Fibroblast of villous mesenchyme (primary cell): Measurements from ENCODE around the gene SLC35G2. TPM values are rescaled to one million over a fixed set of nuclear protein-coding genes. Genes with fewer than 3 reads are reported as not detected.

ENCODE experiments used
- DNase-seq: peaks from one replicate; pipeline ENCODE4 v3.0.0-alpha.2; 2010; ENCODE audit warnings: low read depth
- H3K4me3 ChIP-seq: 2 replicates; pipeline ENCODE4 v1.5.1; 2011; ENCODE audit warnings: low read depth, mild to moderate bottlenecking, low read length
- total RNA-seq: library from RNA; depleted of rRNA; stranded (reverse); fragments of >200 nt; gene quantifications from 2 replicates; pipeline ENCODE4 v1.2.3, GENCODE V29; 2012
- TF ChIP-seq, protein P1 (sequence below): IDR thresholded peaks from 2 replicates; pipeline ENCODE4 v1.5.1; 2012; ENCODE audit warnings: low read depth, mild to moderate bottlenecking, low read length; ENCODE audit not compliant: insufficient read depth

SLC35G2 gene
- total RNA-seq, 1 donor, result 17.3 TPM

DNA sequence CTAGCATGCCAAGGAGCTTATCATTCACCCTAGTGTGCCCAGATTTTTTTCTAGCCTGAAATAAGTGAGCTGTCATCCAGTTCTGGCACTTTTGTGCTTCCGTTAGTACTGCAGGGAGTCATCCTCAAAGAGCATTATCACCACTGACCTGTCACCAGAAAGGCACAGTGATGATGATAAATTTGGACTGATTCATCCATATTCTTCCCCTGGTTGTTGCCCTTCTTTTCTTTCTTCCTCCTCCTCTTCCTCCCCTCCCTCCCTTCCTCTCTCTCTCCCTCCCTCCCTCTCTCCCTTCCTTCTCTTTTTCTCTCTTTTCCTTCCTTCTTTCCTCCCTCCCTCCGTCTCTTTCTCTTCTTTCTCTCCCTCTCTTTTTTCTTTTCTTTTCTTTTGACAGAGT lies 21.3 kb downstream of the SLC35G2 start:
- no peak overlapping the region for H3K4me3 ChIP-seq
- TF ChIP-seq, protein P1, sequence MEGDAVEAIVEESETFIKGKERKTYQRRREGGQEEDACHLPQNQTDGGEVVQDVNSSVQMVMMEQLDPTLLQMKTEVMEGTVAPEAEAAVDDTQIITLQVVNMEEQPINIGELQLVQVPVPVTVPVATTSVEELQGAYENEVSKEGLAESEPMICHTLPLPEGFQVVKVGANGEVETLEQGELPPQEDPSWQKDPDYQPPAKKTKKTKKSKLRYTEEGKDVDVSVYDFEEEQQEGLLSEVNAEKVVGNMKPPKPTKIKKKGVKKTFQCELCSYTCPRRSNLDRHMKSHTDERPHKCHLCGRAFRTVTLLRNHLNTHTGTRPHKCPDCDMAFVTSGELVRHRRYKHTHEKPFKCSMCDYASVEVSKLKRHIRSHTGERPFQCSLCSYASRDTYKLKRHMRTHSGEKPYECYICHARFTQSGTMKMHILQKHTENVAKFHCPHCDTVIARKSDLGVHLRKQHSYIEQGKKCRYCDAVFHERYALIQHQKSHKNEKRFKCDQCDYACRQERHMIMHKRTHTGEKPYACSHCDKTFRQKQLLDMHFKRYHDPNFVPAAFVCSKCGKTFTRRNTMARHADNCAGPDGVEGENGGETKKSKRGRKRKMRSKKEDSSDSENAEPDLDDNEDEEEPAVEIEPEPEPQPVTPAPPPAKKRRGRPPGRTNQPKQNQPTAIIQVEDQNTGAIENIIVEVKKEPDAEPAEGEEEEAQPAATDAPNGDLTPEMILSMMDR, result no peak
- no peak for DNase-seq

DNA sequence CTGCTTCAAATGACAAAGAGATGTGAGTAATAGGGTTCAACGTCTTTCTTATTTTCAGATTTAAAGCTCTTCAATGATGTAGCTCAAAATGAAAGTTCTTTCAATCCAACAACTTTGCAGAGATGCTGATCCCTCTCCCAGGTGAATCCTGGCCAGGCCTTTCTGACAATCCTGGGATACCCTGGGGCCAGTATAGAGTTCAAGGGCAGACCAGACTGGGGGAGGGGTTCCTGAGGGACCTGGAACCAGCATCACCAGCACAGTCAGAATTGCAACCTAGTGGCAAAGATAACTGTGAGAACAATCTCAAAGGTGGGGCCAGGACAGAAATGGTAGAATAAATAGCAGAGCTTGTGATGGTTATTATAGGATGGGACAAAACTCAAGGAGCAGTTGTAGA lies 23.4 kb downstream of the SLC35G2 start:
- no peak overlapping the region for H3K4me3 ChIP-seq
- TF ChIP-seq, protein P1, result no peak
- no peak for DNase-seq

DNA sequence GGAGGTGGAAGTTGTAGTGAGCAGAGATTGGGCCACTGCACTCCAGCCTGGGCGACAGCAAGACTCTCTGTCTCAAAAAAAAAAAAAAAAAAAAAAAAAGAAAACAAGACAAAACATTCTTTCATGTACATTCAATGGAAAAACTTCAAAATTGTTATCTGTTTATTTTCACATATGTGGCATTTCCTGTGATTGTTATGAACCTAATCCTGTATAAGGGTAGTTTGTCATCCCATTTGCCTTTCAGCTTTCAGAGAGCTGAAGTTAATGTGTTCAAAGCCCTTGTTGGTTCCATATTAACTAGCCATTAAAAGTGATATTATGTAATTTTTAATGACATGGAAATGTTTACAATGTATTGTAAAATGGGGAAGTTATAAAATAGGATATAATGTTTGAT lies 25.8 kb downstream of the SLC35G2 start:
- DNase-seq, result no peak
- TF ChIP-seq, protein P1, result no peak
- no peak overlapping the region for H3K4me3 ChIP-seq

DNA sequence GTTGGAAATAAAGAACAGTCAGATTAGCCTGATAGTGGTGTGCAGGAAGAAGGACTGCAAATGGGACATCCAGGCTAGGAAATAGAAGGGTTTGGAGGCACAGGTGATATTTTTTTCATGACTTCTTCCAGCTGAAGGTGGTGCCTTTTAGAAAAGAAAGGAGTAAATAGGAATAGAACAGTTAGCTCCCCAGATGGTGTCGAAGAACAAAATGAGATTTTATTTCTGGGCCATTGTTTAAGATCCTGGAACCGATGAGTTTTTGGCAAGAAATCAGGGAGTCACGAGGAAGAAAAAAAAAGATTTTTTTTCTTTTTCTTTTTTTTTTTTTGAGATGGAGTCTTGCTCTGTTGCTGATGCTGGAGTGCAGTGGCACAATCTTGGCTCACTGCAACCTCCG lies 33.3 kb downstream of the SLC35G2 start:
- DNase-seq, result no peak
- TF ChIP-seq, protein P1, result no peak
- no peak overlapping the region for H3K4me3 ChIP-seq

DNA sequence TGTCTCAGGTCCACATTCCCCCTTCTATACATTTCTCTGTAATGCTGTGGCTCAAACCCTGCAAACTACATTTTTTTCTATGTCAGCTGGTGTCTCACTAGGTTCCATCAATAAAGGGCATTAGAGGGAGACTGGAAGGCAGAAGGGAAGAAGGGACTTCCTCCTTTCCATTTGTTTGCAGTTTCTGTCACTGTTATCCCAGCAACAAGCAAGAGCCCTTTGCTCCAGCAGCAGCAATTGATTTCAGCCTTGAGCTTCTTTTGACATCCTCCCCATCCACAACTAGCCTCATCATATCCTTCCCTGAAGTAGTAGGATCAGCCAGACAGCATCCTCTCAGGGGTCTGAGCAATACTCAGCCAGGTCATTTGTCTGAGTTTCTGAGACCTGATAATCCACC lies 37.7 kb downstream of the SLC35G2 start:
- no peak overlapping the region for H3K4me3 ChIP-seq
- TF ChIP-seq, protein P1, result no peak
- no peak for DNase-seq

DNA sequence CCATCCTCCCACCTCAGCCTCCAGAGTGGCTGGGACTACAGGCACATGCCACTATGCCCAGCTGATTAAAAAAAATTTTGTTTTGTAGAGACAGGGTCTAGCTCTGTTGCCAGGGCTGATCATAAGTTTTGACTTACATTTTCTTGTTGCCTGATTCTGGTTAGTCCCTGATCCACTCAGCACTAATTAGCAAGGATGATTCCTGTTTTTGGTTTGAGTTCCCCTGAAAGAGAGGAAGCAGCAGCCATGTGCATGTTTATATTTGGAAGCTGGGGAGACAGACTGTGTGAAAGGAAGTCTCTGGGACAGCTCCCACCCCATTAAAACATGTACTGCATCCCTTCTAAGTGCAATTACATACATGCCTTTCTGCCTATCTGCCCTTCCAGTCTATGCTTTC lies 39.5 kb downstream of the SLC35G2 start:
- H3K4me3 ChIP-seq, result no peak overlapping the region
- DNase-seq, result peak; percentile 46
- TF ChIP-seq, protein P1, result no peak

DNA sequence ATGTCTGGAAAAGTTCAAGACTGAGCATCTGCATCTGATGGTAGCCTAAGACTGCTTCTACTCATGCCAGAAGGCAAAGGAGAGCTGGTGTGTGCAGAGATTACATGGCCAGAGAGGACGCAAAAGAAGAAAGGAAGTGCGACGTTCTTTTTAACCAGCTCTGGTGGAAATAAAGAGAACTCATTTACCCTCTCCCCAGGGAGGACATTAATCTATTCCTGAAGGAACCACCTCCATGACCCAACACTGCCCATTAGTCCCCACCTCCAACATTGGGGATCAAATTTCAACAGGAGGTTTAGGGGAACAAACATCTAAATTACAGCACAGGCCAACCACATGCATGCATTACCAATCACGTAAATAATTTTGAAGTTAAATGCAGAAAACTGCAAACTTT lies 41.6 kb downstream of the SLC35G2 start:
- TF ChIP-seq, protein P1, result no peak
- H3K4me3 ChIP-seq, result peak overlapping the region; percentile 90
- DNase-seq, result peak; percentile 37
